Measurements from ENCODE around the gene ABAT.

DNA sequence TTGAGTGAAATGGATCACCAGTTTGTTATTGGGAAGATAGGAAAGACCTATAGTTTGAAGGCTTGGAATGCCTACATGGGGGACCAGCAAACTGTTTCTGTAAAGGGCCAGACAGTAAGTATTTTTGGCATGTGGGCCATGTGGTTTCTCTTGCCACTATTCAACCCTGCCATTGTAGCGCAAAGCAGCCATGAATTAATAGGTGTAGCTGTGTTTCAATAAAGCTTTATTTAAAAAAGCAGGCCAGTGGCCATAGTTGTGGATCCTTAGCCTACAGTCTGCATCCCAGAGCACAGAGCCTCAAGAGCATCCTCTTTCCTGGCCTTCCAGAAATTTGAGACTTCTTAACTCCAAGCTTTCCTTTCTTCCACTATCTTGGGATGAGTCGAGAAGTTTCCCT lies 29.3 kb downstream of the ABAT start:
- TF ChIP-seq CTCF (IDR thresholded peaks at IDR 0.05) (no peak), ZFX (IDR thresholded peaks at IDR 0.05; ENCODE audit: borderline replicate concordance) (no peak)
